ENCODE measurements around the gene CHM. TPM values are rescaled to one million over a fixed set of nuclear protein-coding genes. Genes with fewer than 3 reads are reported as not detected.

CHM gene, protein sequence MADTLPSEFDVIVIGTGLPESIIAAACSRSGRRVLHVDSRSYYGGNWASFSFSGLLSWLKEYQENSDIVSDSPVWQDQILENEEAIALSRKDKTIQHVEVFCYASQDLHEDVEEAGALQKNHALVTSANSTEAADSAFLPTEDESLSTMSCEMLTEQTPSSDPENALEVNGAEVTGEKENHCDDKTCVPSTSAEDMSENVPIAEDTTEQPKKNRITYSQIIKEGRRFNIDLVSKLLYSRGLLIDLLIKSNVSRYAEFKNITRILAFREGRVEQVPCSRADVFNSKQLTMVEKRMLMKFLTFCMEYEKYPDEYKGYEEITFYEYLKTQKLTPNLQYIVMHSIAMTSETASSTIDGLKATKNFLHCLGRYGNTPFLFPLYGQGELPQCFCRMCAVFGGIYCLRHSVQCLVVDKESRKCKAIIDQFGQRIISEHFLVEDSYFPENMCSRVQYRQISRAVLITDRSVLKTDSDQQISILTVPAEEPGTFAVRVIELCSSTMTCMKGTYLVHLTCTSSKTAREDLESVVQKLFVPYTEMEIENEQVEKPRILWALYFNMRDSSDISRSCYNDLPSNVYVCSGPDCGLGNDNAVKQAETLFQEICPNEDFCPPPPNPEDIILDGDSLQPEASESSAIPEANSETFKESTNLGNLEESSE
- 28.8 and 38.5 TPM in 2 replicates for total RNA-seq

DNA sequence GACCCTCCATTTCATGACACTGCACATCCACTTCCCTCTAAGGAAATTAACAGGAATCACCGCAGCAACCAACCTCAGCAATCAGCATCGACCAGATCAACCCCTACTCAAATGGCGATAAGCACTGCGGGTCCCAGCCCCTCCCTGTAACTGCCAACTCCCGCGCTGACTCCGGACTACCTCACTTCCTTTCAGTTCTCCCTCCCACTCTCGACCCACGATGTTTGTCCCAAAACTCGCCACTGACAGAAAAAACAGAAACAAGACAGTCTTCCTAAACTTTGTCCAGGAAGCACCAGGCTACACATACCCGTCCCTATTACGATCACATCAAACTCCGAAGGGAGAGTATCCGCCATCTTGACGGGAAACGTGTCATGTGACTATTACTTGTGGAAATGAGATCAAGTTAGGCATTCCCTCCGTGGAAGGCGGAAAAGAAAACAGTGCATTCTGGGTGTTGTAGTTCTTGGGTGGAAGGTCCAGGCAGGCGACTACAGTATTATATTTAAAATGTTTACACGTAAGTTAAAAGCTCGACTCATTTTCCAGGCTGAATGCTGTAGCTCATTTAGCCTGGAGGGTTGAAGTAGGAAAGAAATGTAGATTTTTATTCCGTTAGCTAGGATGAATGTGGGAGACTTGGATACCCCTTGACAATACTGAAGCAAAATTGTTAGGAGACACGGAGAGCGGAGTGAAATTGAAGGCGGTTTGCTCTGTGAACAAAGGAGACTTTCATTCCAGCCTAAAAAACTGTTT is at the start of gene CHM:
CHM (minus strand) TSS at position 385 of the 762 bp plus-strand sequence; CDS start at position 359, 26 bp downstream.

Small RNAs within 50 kb of the gene (small RNA-seq; reads per million reads assigned to genes)
- gene AL022401.1 (ENCODE audit: low replicate concordance) = not detected
- 8,796 reads per million, percentile 100 among the genes with 10 or more reads in this experiment for gene MIR361 (ENCODE audit: low replicate concordance)
- not detected for gene NDUFA5P7 (ENCODE audit: low replicate concordance)
- gene RF00019 (ENCODE audit: low replicate concordance) = not detected

Other genes starting within 250 kb of the CHM start
- 0.14 TPM in 1 of 2 replicates, not detected in the other for gene DACH2, start 100.9 kb upstream of the CHM start, total RNA-seq

Data from placental pericyte (primary cell).